GM12872 (cell line): ENCODE measurements around the gene SYT7.

Experiments
- CTCF ChIP-seq: IDR thresholded peaks from 3 replicates; pipeline ENCODE4 v1.5.1; 2011; ENCODE audit warnings: low read depth, mild to moderate bottlenecking, low read length, moderate library complexity; ENCODE audit not compliant: insufficient read depth

The SYT7 gene

GRCh38 chr11:61476371-61476770 lies 104.5 kb downstream of the SYT7 start:
- no peak for TF ChIP-seq CTCF

- no peak for TF ChIP-seq CTCF
These were observed 105.4 kb downstream of the SYT7 start for GRCh38 chr11:61475433-61475832.

GRCh38 chr11:61474013-61474643 lies 106.7 kb downstream of the SYT7 start:
- TF ChIP-seq CTCF = no peak

GRCh38 chr11:61473370-61474012 lies 107.4 kb downstream of the SYT7 start:
- TF ChIP-seq CTCF = no peak

GRCh38 chr11:61472868-61473267 lies 108.0 kb downstream of the SYT7 start:
- no peak for TF ChIP-seq CTCF

- no peak for TF ChIP-seq CTCF
These were observed 108.6 kb downstream of the SYT7 start for GRCh38 chr11:61472282-61472681.

- no peak for TF ChIP-seq CTCF
These were observed 112.9 kb downstream of the SYT7 start for GRCh38 chr11:61468002-61468401.
